ENCODE data around the gene TAF1B. TPM values are rescaled to one million over a fixed set of nuclear protein-coding genes. Genes with fewer than 3 reads are reported as not detected.

TAF1B gene
- total RNA-seq, 1 donor from 2014 or later: 86.3 TPM

DNA sequence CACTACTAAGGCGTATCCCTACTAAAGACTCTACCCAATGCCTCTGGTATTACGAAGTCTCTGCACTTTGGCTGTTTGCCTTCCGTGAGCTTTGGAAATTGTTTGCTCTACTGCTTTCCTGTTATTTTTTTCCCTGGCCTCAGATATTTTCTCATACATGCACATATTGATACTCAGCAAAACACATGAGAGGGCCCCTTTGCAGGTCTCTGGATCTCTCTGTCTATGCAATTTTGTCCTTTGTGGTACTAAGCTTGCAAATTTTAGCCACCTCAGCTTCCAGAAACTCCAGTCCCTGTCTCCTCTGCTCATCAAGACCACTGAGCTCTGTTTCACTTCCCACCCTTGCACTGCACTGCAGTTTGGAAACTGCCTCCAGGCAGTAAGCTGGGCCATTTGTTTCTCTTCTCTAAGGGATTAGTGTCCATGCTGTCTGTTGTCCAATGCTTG lies 46.6 kb downstream of the TAF1B start:
- no peaks in the 10 kb centered on the region for H3K27me3 ChIP-seq
- Mint-ChIP-seq H3K27ac (peak overlapping the region; percentile 0), H3K4me1 (peaks cover 14% of the 10 kb centered on the region), H3K4me3 (no peak overlapping the region), H3K27me3 (ENCODE audit: insufficient read depth, low read depth) (no peaks in the 10 kb centered on the region), H3K9me3 (peaks cover 15% of the 10 kb centered on the region), H3K36me3 (peaks cover 36% of the 10 kb centered on the region)
- H3K4me1 ChIP-seq: peaks cover 17% of the 10 kb centered on the region
- no peaks in the 10 kb centered on the region for H4K20me1 ChIP-seq (ENCODE audit: low read depth)
- H3F3A ChIP-seq (ENCODE audit: low read depth): peaks cover 9% of the 10 kb centered on the region
- H3K9me3 ChIP-seq (ENCODE audit: low read depth): no peaks in the 10 kb centered on the region
- H3K4me2 ChIP-seq: peak overlapping the region; percentile 12
- TF ChIP-seq EZH2 (IDR thresholded peaks at IDR 0.05): no peak
- TF ChIP-seq CTCF (IDR thresholded peaks at IDR 0.05): no peak
- TF ChIP-seq EZH2phosphoT487 (IDR thresholded peaks at IDR 0.05): no peak
- peaks cover 23% of the 10 kb centered on the region for H3K79me2 ChIP-seq (ENCODE audit: low read depth)
- H3K9ac ChIP-seq: no peak overlapping the region
- H2AFZ ChIP-seq (replicated peaks): no peak overlapping the region
- H3K36me3 ChIP-seq: peaks cover 13% of the 10 kb centered on the region
- peak overlapping the region; percentile 76 for H3K27ac ChIP-seq
- DNase-seq (ENCODE audit: low spot score): peak; percentile 58
- no peak overlapping the region for H3K4me3 ChIP-seq

GRCh38 chr2:9892236-9892635 lies 49.0 kb downstream of the TAF1B start:
- peaks cover 11% of the 10 kb centered on the region for H3K9me3 Mint-ChIP-seq
- no peak overlapping the region for H3K27ac Mint-ChIP-seq
- Histone ChIP-seq H3K9ac (no peak overlapping the region), H3K4me3 (no peak overlapping the region), H2AFZ (replicated peaks) (no peak overlapping the region), H3K36me3 (peaks cover 5% of the 10 kb centered on the region), H3K4me2 (no peak overlapping the region), H4K20me1 (ENCODE audit: low read depth) (no peaks in the 10 kb centered on the region), H3F3A (ENCODE audit: low read depth) (peaks cover 32% of the 10 kb centered on the region), H3K27ac (no peak overlapping the region), H3K27me3 (no peaks in the 10 kb centered on the region), H3K4me1 (peaks cover 40% of the 10 kb centered on the region), H3K79me2 (ENCODE audit: low read depth) (peaks cover 20% of the 10 kb centered on the region), H3K9me3 (ENCODE audit: low read depth) (no peaks in the 10 kb centered on the region)
- H3K4me3 Mint-ChIP-seq: no peak overlapping the region
- H3K27me3 Mint-ChIP-seq (ENCODE audit: insufficient read depth, low read depth): no peaks in the 10 kb centered on the region
- peaks cover 18% of the 10 kb centered on the region for H3K36me3 Mint-ChIP-seq
- peaks cover 29% of the 10 kb centered on the region for H3K4me1 Mint-ChIP-seq
- no peak for DNase-seq (ENCODE audit: low spot score)
- TF ChIP-seq EZH2 (IDR thresholded peaks at IDR 0.05) (no peak), CTCF (IDR thresholded peaks at IDR 0.05) (no peak), EZH2phosphoT487 (IDR thresholded peaks at IDR 0.05) (no peak)

DNA sequence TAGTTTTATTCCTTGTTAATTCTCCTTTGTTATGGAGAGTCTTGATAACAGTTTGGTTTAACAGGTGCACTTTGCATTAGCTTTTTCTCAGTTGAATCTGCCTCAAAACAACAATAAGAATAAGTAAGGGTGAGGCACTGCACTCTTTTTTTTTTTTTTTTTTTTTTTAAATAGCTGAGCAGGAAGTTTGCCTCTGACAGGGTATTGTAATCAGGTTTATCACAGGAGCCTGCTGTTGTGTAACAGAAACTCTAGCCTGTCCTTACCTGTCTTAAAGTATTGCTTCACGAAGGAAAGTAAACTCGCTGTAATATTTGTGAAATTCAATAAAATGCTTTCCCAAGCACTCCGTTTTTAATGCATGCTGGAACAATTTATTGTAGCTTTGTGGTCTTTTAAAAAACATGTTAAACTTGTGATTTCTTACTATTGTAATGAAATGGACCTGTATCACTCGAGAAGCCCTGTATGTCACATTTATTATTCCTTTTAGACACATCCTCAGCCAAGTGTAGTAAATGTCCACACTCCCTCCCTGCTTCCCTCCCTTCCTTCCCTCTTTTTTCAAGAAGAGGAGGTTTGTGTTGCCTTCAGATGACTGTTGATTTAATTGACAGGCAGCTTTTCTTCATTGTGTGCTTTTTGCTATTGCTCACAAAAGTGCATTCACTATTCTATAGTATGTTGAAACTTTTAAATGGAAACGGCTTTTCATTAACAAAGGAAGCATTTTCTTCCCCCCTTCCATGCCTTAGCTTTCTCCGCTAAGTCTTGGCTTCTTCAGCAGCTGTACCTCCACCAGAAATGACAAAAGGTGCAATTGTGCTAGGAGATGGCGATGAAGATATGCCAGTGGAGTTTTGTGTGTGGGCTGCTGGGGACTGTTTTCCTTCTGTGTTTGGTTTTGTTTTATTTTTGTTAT lies 52.7 kb downstream of the TAF1B start:
- no peaks in the 10 kb centered on the region for H3K9me3 ChIP-seq (ENCODE audit: low read depth)
- H3K27me3 Mint-ChIP-seq (ENCODE audit: insufficient read depth, low read depth): no peaks in the 10 kb centered on the region
- H3K36me3 ChIP-seq: no peaks in the 10 kb centered on the region
- H3K27ac Mint-ChIP-seq: peak overlapping the region; percentile 44
- TF ChIP-seq EZH2 (IDR thresholded peaks at IDR 0.05): no peak
- no peak for TF ChIP-seq EZH2phosphoT487 (IDR thresholded peaks at IDR 0.05)
- no peak for TF ChIP-seq CTCF (IDR thresholded peaks at IDR 0.05)
- H3K9me3 Mint-ChIP-seq: no peaks in the 10 kb centered on the region
- peaks cover 4% of the 10 kb centered on the region for H3K36me3 Mint-ChIP-seq
- no peak overlapping the region for H2AFZ ChIP-seq (replicated peaks)
- peak overlapping the region; percentile 21 for H3K4me3 ChIP-seq
- H3K4me1 Mint-ChIP-seq: peaks cover 33% of the 10 kb centered on the region
- peak overlapping the region; percentile 81 for H3K27ac ChIP-seq
- no peaks in the 10 kb centered on the region for H4K20me1 ChIP-seq (ENCODE audit: low read depth)
- peaks cover 17% of the 10 kb centered on the region for H3K79me2 ChIP-seq (ENCODE audit: low read depth)
- peak overlapping the region; percentile 73 for H3K4me2 ChIP-seq
- H3K4me3 Mint-ChIP-seq: no peak overlapping the region
- H3K4me1 ChIP-seq: peaks cover 42% of the 10 kb centered on the region
- no peak overlapping the region for H3K9ac ChIP-seq
- H3F3A ChIP-seq (ENCODE audit: low read depth): peaks cover 30% of the 10 kb centered on the region
- no peaks in the 10 kb centered on the region for H3K27me3 ChIP-seq
- peak; percentile 51 for DNase-seq (ENCODE audit: low spot score)

Data from neural progenitor cell (in vitro differentiated cells).